ENCODE data around the gene LRRN4CL. TPM values are rescaled to one million over a fixed set of nuclear protein-coding genes. Genes with fewer than 3 reads are reported as not detected.
A peak's percentile ranks its signal among the peaks of the same experiment; 100 is the strongest.

LRRN4CL gene
- total and polyA plus RNA-seq, 8 donors, result 1.6 to 20.0 (median 5.8) TPM

DNA sequence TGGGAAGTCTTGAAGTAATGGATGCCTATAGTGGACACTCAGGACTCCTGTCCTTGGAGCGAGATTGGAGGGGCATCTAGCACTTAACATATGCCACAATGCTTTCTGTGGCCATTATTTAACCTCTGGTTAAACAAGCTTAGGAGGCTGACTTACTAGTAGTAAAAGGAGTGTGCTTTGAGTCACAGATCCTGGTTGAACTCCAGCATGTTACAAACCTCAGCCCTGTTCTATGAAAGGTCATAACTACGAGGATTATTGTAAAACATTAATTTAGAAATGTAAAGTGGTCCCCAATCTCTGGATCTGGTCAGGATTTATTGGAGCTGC, 16.2 kb downstream of the LRRN4CL start:
- Histone ChIP-seq H3K9me3 (no peaks in the 10 kb centered on the region), H3K27me3 (no peaks in the 10 kb centered on the region), H3K4me3 (peak overlapping the region; percentile 76 to 94 (median 89)), H3K36me3 (peaks cover 23 to 51% (median 47%) of the 10 kb centered on the region in 4 donors), H3K27ac (peak overlapping the region; percentile 89 to 96 (median 93)), H3K4me1 (peaks cover 40 to 74% (median 62%) of the 10 kb centered on the region in 4 donors)
- intact Hi-C loops (cut with DNase I; ENCODE audit: low total_unique reads), result no loop called here
- WGBS, 5 donors, result 46 to 58% (median 55%) methylated on average over 2 of the region's 2 CpGs
- no peak for DNase-seq
- TF ChIP-seq POLR2AphosphoS5 (IDR thresholded peaks at IDR 0.05) (no peak), POLR2A (IDR thresholded peaks at IDR 0.05) (no peak), EP300 (IDR thresholded peaks at IDR 0.05) (no peak)
- TF ChIP-seq, protein P1, sequence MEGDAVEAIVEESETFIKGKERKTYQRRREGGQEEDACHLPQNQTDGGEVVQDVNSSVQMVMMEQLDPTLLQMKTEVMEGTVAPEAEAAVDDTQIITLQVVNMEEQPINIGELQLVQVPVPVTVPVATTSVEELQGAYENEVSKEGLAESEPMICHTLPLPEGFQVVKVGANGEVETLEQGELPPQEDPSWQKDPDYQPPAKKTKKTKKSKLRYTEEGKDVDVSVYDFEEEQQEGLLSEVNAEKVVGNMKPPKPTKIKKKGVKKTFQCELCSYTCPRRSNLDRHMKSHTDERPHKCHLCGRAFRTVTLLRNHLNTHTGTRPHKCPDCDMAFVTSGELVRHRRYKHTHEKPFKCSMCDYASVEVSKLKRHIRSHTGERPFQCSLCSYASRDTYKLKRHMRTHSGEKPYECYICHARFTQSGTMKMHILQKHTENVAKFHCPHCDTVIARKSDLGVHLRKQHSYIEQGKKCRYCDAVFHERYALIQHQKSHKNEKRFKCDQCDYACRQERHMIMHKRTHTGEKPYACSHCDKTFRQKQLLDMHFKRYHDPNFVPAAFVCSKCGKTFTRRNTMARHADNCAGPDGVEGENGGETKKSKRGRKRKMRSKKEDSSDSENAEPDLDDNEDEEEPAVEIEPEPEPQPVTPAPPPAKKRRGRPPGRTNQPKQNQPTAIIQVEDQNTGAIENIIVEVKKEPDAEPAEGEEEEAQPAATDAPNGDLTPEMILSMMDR (IDR thresholded peaks at IDR 0.05), result no peak

DNA sequence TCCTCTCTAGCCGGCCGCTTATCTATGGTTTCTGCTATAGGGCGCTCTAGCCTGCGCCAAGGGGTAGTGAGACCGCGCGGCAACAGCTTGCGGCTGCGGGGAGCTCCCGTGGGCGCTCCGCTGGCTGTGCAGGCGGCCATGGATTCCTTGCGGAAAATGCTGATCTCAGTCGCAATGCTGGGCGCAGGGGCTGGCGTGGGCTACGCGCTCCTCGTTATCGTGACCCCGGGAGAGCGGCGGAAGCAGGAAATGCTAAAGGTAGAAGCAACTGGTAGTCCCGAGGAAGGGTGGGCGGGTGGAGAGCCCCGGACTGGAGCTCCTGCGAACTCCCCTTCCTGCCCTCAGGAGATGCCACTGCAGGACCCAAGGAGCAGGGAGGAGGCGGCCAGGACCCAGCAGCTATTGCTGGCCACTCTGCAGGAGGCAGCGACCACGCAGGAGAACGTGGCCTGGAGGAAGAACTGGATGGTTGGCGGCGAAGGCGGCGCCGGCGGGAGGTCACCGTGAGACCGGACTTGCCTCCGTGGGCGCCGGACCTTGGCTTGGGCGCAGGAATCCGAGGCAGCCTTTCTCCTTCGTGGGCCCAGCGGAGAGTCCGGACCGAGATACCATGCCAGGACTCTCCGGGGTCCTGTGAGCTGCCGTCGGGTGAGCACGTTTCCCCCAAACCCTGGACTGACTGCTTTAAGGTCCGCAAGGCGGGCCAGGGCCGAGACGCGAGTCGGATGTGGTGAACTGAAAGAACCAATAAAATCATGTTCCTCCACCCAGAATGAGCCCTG, 17.5 kb downstream of the LRRN4CL start, which contains the start of the genes LBHD1 and UQCC3:
Gene LBHD1, minus strand, starts transcription at position 660 of the 782 bp plus-strand sequence. CDS start 2,236 bp downstream, outside the sequence.
Gene UQCC3, plus strand, starts transcription at position 66 of the 782 bp plus-strand sequence. Its CDS starts 73 bp downstream, at position 139.
- TF ChIP-seq, protein P1 (IDR thresholded peaks at IDR 0.05), result no peak
- peak; percentile 27 to 79 (median 78) for TF ChIP-seq POLR2AphosphoS5 (IDR thresholded peaks at IDR 0.05)
- peak in 1 of 4 donors; percentile 25 for TF ChIP-seq POLR2A (IDR thresholded peaks at IDR 0.05)
- peaks cover 41 to 74% (median 63%) of the 10 kb centered on the region in 4 donors for H3K4me1 ChIP-seq
- peak; percentile 81 to 93 for DNase-seq
- no peaks in the 10 kb centered on the region for H3K27me3 ChIP-seq
- H3K36me3 ChIP-seq, result peaks cover 13 to 45% (median 40%) of the 10 kb centered on the region in 4 donors
- H3K27ac ChIP-seq, result peak within 1 kb of the TSS; percentile 89 to 96 (median 93)
- H3K9me3 ChIP-seq, result no peaks in the 10 kb centered on the region
- H3K4me3 ChIP-seq, result peak within 1 kb of the TSS; percentile 76 to 94 (median 89)
- WGBS, 5 donors, result 0 to 1% (median 0%) methylated on average over 47 to 59 of the region's 59 CpGs
- intact Hi-C loops (cut with DNase I; ENCODE audit: low total_unique reads), result no loop called here

DNA sequence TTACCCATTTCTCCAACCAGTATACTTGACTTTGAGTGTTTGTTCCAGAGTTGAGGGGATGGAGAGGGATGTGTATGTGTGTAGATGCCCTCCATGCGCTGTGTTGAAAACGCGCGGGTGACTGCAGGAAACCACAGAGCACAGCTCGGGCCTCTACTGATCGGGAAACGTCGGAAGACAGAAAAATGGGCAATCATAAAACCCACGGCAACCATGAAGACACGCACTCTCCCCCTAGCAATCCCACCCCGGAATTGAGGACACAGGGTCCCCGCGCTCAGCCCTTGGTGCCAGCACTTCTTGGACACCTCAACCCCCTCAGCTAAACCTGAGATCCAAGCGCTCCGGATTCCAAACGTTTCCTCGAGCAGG, 18.1 kb downstream of the LRRN4CL start:
- H3K9me3 ChIP-seq, result no peaks in the 10 kb centered on the region
- WGBS, 5 donors, result 0 to 1% (median 0%) methylated on average over 17 of the region's 17 CpGs
- H3K36me3 ChIP-seq, result peaks cover 8 to 45% (median 40%) of the 10 kb centered on the region in 4 donors
- TF ChIP-seq, protein P1 (IDR thresholded peaks at IDR 0.05), result no peak
- TF ChIP-seq EP300 (IDR thresholded peaks at IDR 0.05) (no peak), POLR2AphosphoS5 (IDR thresholded peaks at IDR 0.05) (no peak), POLR2A (IDR thresholded peaks at IDR 0.05) (no peak)
- H3K27ac ChIP-seq, result peak overlapping the region; percentile 89 to 96 (median 93)
- peak overlapping the region; percentile 76 to 94 (median 89) for H3K4me3 ChIP-seq
- no peak for DNase-seq
- H3K4me1 ChIP-seq, result peaks cover 47 to 74% (median 65%) of the 10 kb centered on the region in 4 donors
- intact Hi-C loops (cut with DNase I; ENCODE audit: low total_unique reads), result no loop called here
- H3K27me3 ChIP-seq, result no peaks in the 10 kb centered on the region

DNA sequence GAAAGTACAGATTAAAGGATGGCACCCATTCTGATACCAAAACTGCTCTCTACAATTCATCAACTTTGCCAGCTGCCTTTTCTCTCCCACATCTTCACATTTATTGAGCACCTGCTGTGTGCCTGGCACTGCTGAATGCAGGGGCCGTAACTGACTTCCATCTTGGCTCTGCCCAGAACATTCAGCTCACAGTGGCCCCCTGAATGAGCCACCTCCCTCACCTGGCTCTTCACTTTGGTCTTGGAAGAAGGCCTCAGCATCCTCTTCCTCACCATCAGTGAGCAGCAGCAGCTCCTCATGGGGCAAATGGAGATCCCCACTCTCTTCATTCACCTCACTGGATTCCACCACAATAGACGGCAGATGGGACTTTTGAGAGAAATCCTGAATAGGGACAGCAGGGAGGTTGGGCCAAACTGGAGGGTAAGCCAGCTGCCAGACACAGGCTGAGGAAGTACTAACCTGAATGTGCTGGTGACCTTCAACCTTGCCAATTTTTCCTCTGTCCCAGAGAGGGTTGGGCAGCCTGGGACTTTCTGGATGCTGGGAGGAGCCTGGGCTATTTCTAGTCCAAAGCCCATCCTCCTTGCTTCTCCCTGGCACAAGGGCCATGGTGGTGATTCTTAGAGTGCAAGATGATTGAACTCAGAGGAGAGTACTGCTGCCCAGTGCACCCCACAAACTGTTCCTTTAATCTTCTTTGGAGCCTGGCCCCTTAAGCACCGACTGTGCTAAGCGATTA, 19.7 kb downstream of the LRRN4CL start:
- TF ChIP-seq EP300 (IDR thresholded peaks at IDR 0.05) (no peak), POLR2A (IDR thresholded peaks at IDR 0.05) (no peak), POLR2AphosphoS5 (IDR thresholded peaks at IDR 0.05) (no peak)
- TF ChIP-seq, protein P1 (IDR thresholded peaks at IDR 0.05), result no peak
- intact Hi-C loops (cut with DNase I; ENCODE audit: low total_unique reads), result no loop called here
- no peaks in the 10 kb centered on the region for H3K27me3 ChIP-seq
- H3K27ac ChIP-seq, result peak overlapping the region; percentile 11 to 95 (median 69)
- 50 to 76% (median 55%) methylated on average over 4 of the region's 4 CpGs for WGBS, 5 donors
- peaks cover 0 to 30% (median 24%) of the 10 kb centered on the region in 4 donors for H3K36me3 ChIP-seq
- no peak for DNase-seq
- H3K4me1 ChIP-seq, result peaks cover 53 to 74% (median 72%) of the 10 kb centered on the region in 4 donors
- H3K4me3 ChIP-seq, result no peak overlapping the region
- H3K9me3 ChIP-seq, result no peaks in the 10 kb centered on the region
